Lower lobe of right lung (tissue), 2 donors: ENCODE measurements around the gene ADCY5. TPM values are rescaled to one million over a fixed set of nuclear protein-coding genes. Genes with fewer than 3 reads are reported as not detected.

Source experiments
- ATAC-seq, 2 donors: fragments of 200-7000 bp; cut with Tn5 transposase; one replicate each; pipeline ENCODE4 v1.9.1; 2020 to 2022; ENCODE audit warnings: mild to moderate bottlenecking in 2 of 2, moderate library complexity in 2 of 2
- DNase-seq: peaks from one replicate; pipeline ENCODE4 v3.0.0-alpha.2; 2020
- H3K27ac ChIP-seq: fragments of 200-600 bp; one replicate; pipeline ENCODE4 v1.8.0; 2022
- H3K27me3 ChIP-seq: fragments of 200-600 bp; one replicate; pipeline ENCODE4 v1.8.0; 2022; ENCODE audit warnings: low read depth
- H3K36me3 ChIP-seq: fragments of 200-600 bp; one replicate; pipeline ENCODE4 v1.8.0; 2022; ENCODE audit warnings: mild to moderate bottlenecking
- H3K4me1 ChIP-seq: fragments of 200-600 bp; one replicate; pipeline ENCODE4 v1.8.0; 2022
- H3K4me3 ChIP-seq: fragments of 200-600 bp; one replicate; pipeline ENCODE4 v1.8.0; 2022; ENCODE audit warnings: mild to moderate bottlenecking
- H3K9me3 ChIP-seq: fragments of 200-600 bp; one replicate; pipeline ENCODE4 v1.8.0; 2022
- CTCF ChIP-seq: fragments of 200-600 bp; IDR thresholded peaks from one replicate; pipeline ENCODE4 v1.8.0; 2022; ENCODE audit warnings: antibody characterized with exemption, mild to moderate bottlenecking
- intact Hi-C: fragments of 100-400 bp; cut with DNase I; formaldehyde crosslinking; loops from one replicate; pipeline ENCODE4 v1.11.0; 2022
- total RNA-seq: library from RNA; stranded (reverse); fragmentation: NEBNext Ultra II Directional; extraction: Animal tissue kit (Norgen Biotek cat#: 25700); gene quantifications from one replicate; pipeline ENCODE4 v1.2.1, GENCODE V29; 2021
- donor health status: DM: no; HTN: yes; CAD: no; lungs with severe emphysema.

Gene ADCY5
- total RNA-seq, 1 donor from 2014 or later: 5.6 TPM

DNA sequence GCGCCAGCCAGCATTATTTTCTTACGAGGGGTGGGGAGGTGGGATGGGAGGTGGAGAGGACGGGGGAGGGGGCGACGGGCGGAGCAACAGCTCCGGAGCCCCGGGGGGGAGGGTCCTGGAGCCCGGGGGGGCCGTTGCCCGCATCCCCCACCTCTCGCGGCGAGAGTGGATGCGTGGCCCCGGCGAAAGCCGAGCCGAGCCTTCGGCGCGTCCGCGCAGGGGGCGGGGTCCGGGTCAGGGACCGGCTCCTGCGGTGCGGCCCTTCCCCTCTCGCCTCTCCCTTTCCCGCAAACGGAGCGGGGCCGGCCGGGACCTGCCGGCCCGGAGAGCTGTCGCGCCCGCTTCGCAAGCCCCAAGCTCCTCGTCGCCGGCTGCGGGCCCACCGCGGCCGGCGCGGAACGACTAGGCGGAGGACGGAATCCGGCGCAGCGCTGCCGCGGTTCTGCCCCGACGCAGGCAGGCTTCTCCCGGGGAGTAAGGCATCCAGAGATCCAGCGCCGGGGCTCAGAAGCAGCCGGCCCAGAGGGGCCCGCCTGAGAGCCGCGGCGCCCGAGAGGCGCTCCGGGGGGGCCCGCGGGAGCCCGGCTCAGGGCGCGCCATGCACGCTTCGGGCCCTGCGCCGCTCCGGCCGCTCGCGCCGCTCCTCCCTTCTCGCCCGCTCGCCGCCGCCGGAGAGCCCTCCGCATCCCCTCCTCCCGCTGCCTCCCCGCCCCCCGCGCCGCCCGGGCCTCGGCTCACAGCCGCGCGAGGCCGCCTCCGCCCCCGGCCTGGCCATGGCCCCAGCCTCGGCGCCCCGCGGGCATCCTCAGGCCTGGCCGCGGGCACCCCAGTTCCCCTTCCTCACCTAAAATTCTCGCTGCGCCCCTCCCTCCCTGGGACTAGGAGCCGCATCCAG is 459 bp upstream of the ADCY5 start:
- Histone ChIP-seq H3K9me3 (no peaks in the 10 kb centered on the region), H3K36me3 (no peaks in the 10 kb centered on the region), H3K27ac (peak overlapping the region; percentile 24), H3K4me1 (peaks cover 15% of the 10 kb centered on the region), H3K27me3 (peaks cover 58% of the 10 kb centered on the region), H3K4me3 (peak overlapping the region; percentile 57)
- intact Hi-C loops: no loop called here
- no peak for DNase-seq
- ATAC-seq: peak; percentile 57 to 60
- no peak for TF ChIP-seq CTCF

DNA sequence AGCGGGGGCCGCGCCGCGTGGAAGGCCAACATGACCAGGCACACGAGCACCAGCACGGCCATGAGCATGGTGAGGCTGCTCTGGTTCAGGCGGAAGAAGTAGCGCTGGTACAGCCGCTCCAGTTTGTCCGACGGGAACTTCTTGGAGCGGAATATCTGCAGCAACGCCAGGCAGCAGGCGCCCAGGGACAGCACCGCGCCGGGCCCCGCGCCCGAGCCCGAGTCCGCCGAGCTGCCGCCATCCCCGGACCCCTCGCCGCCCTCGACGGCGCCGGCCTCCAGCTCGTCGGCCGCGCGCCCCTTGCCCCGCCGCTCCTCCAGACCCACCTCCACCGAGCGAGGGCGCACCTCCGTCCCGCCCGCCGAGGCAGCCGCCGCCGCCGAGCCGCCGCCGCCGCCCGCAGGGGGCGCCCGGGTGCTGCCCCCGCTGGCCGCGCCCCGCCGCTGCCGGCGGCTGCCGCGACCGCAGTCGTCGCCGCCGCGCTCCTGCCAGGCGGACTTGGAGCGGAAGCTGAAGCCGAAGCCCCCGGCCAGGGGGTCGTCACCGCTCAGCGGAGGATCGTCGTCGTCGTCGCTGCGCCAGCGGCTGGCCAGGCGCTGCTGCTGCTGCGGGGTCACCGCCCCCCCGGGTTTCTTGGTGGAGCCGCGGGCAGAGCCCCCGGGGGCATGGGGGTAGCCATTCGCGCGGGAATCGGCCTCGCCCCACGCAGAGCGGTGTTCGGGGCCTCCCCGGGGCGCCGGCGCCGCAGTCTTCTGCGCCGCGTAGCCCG is 957 bp downstream of the ADCY5 start:
- DNase-seq (no peak), ATAC-seq (peak; percentile 29 to 47)
- no peak for TF ChIP-seq CTCF
- no peaks in the 10 kb centered on the region for H3K9me3 ChIP-seq
- H3K27me3 ChIP-seq: peaks cover 59% of the 10 kb centered on the region
- no peak overlapping the region for H3K27ac ChIP-seq
- H3K4me1 ChIP-seq: peaks cover 15% of the 10 kb centered on the region
- intact Hi-C loops: no loop called here
- no peaks in the 10 kb centered on the region for H3K36me3 ChIP-seq
- H3K4me3 ChIP-seq: peak overlapping the region; percentile 57

- Histone ChIP-seq H3K9me3 (no peaks in the 10 kb centered on the region), H3K4me1 (peaks cover 15% of the 10 kb centered on the region), H3K27ac (no peak overlapping the region), H3K4me3 (peak overlapping the region; percentile 25), H3K27me3 (peaks cover 54% of the 10 kb centered on the region), H3K36me3 (no peaks in the 10 kb centered on the region)
- TF ChIP-seq CTCF: no peak
- intact Hi-C loops: no loop called here
- DNase-seq (no peak), ATAC-seq (no peak)
Observed at GRCh38 chr3:123447416-123447748, 1.5 kb downstream of the ADCY5 start.

DNA sequence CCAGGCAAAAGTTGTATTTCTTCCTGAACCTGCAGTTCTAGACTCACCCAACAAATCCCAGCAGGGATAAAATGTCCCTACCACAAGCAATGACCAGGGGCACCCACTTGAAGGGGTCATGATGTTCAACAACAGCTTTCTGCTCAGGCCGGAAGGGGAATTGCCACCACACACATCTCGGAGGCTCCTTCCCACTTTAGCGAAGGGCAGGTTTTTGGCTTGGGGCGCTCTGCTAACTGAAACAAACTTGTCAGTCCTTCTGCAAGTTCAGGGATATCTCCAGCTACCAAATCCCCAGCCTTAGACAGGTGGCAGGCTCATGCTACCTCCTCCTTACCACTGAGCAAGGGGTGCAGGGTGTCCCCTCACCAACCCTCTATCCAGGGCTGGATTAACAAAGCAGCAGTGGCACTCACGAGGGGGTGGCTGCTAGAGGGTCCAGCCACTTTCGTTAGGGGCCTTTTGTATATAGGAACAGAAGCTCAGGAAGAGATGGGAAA is 2.2 kb downstream of the ADCY5 start:
- peaks cover 15% of the 10 kb centered on the region for H3K4me1 ChIP-seq

More for the DNA sequence above, 2.2 kb downstream of the ADCY5 start:
- ATAC-seq: no peak
- intact Hi-C loops: no loop called here
- DNase-seq: no peak
- TF ChIP-seq CTCF: no peak
- H3K27me3 ChIP-seq: peaks cover 53% of the 10 kb centered on the region
- no peak overlapping the region for H3K27ac ChIP-seq
- H3K36me3 ChIP-seq: no peaks in the 10 kb centered on the region
- H3K9me3 ChIP-seq: no peaks in the 10 kb centered on the region
- peak overlapping the region; percentile 25 for H3K4me3 ChIP-seq
